ENCODE data around the gene CFAP77.

The CFAP77 gene

DNA sequence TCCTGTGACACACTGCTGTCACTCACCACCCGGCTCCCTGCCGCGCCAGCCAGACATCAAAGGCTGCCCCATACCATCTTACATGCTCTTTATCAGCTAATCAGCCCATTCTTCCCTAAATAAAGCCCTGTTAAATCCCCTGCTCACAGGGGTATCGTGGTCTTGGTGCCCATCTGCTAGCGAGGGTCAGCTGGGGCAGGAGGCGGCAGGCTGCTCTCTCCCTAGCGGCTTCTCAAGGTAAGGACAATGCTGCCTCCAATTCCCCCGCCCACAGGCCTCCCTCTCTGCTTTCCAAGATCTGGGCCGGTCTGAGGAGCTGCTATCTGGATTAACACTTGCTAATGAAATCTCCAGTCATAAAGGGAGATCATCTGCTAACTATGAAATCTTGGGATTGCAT lies 199.2 kb downstream of the CFAP77 start:
- Histone ChIP-seq H3K27me3 (ENCODE audit: insufficient read depth, poor library complexity, severe bottlenecking) (no peaks in the 10 kb centered on the region), H3K4me3 (replicated peaks; ENCODE audit: insufficient read depth, low read length) (no peak overlapping the region), H3K27ac (replicated peaks) (no peak overlapping the region)
- TF ChIP-seq POLR2AphosphoS5 (IDR thresholded peaks at IDR 0.05; ENCODE audit: low read depth), result no peak
- TF ChIP-seq GABPA (IDR thresholded peaks at IDR 0.05; ENCODE audit: low read depth), result no peak
- TF ChIP-seq, protein P1, sequence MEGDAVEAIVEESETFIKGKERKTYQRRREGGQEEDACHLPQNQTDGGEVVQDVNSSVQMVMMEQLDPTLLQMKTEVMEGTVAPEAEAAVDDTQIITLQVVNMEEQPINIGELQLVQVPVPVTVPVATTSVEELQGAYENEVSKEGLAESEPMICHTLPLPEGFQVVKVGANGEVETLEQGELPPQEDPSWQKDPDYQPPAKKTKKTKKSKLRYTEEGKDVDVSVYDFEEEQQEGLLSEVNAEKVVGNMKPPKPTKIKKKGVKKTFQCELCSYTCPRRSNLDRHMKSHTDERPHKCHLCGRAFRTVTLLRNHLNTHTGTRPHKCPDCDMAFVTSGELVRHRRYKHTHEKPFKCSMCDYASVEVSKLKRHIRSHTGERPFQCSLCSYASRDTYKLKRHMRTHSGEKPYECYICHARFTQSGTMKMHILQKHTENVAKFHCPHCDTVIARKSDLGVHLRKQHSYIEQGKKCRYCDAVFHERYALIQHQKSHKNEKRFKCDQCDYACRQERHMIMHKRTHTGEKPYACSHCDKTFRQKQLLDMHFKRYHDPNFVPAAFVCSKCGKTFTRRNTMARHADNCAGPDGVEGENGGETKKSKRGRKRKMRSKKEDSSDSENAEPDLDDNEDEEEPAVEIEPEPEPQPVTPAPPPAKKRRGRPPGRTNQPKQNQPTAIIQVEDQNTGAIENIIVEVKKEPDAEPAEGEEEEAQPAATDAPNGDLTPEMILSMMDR (IDR thresholded peaks at IDR 0.05; ENCODE audit: insufficient read depth, low read length), result no peak
- TF ChIP-seq, protein P2, sequence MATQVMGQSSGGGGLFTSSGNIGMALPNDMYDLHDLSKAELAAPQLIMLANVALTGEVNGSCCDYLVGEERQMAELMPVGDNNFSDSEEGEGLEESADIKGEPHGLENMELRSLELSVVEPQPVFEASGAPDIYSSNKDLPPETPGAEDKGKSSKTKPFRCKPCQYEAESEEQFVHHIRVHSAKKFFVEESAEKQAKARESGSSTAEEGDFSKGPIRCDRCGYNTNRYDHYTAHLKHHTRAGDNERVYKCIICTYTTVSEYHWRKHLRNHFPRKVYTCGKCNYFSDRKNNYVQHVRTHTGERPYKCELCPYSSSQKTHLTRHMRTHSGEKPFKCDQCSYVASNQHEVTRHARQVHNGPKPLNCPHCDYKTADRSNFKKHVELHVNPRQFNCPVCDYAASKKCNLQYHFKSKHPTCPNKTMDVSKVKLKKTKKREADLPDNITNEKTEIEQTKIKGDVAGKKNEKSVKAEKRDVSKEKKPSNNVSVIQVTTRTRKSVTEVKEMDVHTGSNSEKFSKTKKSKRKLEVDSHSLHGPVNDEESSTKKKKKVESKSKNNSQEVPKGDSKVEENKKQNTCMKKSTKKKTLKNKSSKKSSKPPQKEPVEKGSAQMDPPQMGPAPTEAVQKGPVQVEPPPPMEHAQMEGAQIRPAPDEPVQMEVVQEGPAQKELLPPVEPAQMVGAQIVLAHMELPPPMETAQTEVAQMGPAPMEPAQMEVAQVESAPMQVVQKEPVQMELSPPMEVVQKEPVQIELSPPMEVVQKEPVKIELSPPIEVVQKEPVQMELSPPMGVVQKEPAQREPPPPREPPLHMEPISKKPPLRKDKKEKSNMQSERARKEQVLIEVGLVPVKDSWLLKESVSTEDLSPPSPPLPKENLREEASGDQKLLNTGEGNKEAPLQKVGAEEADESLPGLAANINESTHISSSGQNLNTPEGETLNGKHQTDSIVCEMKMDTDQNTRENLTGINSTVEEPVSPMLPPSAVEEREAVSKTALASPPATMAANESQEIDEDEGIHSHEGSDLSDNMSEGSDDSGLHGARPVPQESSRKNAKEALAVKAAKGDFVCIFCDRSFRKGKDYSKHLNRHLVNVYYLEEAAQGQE (IDR thresholded peaks at IDR 0.05; ENCODE audit: insufficient replicate concordance, low read depth), result no peak
- no peak for TF ChIP-seq SPI1 (IDR thresholded peaks at IDR 0.05; ENCODE audit: borderline replicate concordance, low read depth)
- no peak for DNase-seq (ENCODE audit: low read depth in 1 of 2, low spot score in 1 of 2)

DNA sequence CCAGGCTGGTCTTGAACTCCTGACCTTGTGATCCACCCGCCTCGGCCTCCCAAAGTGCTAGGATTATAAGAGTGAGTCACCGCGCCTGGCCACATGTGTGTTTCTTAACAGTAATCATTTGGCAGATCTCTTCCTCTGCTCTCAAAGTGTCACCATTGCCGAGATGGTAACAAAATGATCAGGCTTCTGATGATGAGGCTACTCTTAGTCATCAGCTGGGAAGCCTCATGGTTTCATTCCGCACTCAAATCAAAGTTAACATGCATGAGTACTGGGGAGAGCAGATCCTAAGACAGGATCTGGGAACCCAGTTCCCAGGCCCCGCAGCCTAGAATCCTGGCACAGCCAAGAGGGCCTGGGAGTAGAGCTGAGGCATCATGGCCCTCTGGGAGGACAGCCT lies 199.8 kb downstream of the CFAP77 start:
- H3K4me3 ChIP-seq (replicated peaks; ENCODE audit: insufficient read depth, low read length), result no peak overlapping the region
- H3K27ac ChIP-seq (replicated peaks), result no peak overlapping the region
- TF ChIP-seq POLR2AphosphoS5 (IDR thresholded peaks at IDR 0.05; ENCODE audit: low read depth) (no peak), GABPA (IDR thresholded peaks at IDR 0.05; ENCODE audit: low read depth) (no peak), SPI1 (IDR thresholded peaks at IDR 0.05; ENCODE audit: borderline replicate concordance, low read depth) (no peak)
- TF ChIP-seq, protein P2 (IDR thresholded peaks at IDR 0.05; ENCODE audit: insufficient replicate concordance, low read depth), result no peak
- TF ChIP-seq, protein P1 (IDR thresholded peaks at IDR 0.05; ENCODE audit: insufficient read depth, low read length), result no peak
- H3K27me3 ChIP-seq (ENCODE audit: insufficient read depth, poor library complexity, severe bottlenecking), result no peaks in the 10 kb centered on the region
- DNase-seq (ENCODE audit: low read depth in 1 of 2, low spot score in 1 of 2), result no peak

DNA sequence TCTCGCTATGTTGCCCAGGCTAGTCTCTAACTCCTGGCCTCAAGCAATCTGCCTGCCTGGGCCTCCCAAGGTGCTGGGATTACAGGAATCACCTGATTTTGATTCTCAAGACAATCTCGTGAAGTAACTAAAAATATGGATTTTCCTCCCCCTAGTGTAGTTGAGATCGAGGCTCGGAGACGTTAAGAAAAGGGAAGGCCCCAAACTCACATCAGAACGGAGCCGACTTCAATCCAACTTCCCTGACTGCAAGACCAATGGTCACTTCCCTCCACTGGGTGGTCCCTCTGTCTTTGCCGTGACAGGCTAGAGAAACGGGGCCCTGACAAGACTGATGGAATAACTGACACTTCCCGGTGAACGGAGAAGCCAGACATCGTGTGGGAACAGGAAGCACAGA lies 200.7 kb downstream of the CFAP77 start:
- TF ChIP-seq, protein P2 (IDR thresholded peaks at IDR 0.05; ENCODE audit: insufficient replicate concordance, low read depth), result no peak
- TF ChIP-seq SPI1 (IDR thresholded peaks at IDR 0.05; ENCODE audit: borderline replicate concordance, low read depth) (no peak), GABPA (IDR thresholded peaks at IDR 0.05; ENCODE audit: low read depth) (no peak), POLR2AphosphoS5 (IDR thresholded peaks at IDR 0.05; ENCODE audit: low read depth) (no peak)
- TF ChIP-seq, protein P1 (IDR thresholded peaks at IDR 0.05; ENCODE audit: insufficient read depth, low read length), result no peak
- no peak for DNase-seq (ENCODE audit: low read depth in 1 of 2, low spot score in 1 of 2)
- no peaks in the 10 kb centered on the region for H3K27me3 ChIP-seq (ENCODE audit: insufficient read depth, poor library complexity, severe bottlenecking)

More for the DNA sequence above, 200.7 kb downstream of the CFAP77 start:
- no peak overlapping the region for H3K4me3 ChIP-seq (replicated peaks; ENCODE audit: insufficient read depth, low read length)
- no peak overlapping the region for H3K27ac ChIP-seq (replicated peaks)
